ENCODE measurements around the gene ANGPTL2.

DNA sequence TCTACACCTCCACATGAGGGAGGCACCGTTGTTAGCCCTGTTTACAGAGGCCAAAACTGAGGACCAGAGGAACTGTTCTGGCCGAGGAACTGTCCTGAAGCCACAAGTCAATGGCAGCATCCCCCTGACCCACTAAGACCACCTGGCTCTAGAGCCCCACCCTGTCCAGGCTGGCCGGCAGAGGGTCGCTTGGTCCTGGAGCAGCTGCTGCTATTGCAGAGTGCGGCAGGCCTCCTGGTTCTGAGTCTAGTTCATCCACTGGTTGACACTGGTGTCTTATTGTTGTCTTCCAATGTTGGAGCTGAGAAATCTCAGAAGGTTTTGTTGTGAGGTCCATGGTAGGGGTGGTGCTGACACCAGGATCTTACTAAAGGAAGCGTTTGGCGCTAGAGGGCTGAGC, 26.6 kb upstream of the ANGPTL2 start:
- TF ChIP-seq, protein P1, sequence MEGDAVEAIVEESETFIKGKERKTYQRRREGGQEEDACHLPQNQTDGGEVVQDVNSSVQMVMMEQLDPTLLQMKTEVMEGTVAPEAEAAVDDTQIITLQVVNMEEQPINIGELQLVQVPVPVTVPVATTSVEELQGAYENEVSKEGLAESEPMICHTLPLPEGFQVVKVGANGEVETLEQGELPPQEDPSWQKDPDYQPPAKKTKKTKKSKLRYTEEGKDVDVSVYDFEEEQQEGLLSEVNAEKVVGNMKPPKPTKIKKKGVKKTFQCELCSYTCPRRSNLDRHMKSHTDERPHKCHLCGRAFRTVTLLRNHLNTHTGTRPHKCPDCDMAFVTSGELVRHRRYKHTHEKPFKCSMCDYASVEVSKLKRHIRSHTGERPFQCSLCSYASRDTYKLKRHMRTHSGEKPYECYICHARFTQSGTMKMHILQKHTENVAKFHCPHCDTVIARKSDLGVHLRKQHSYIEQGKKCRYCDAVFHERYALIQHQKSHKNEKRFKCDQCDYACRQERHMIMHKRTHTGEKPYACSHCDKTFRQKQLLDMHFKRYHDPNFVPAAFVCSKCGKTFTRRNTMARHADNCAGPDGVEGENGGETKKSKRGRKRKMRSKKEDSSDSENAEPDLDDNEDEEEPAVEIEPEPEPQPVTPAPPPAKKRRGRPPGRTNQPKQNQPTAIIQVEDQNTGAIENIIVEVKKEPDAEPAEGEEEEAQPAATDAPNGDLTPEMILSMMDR (IDR thresholded peaks at IDR 0.05; ENCODE audit: low read depth, low read length, missing input control): no peak
- TF ChIP-seq REST (IDR thresholded peaks at IDR 0.05): no peak
- no peak for TF ChIP-seq TAF1 (conservative IDR thresholded peaks at IDR 0.05)
- TF ChIP-seq, protein P2, sequence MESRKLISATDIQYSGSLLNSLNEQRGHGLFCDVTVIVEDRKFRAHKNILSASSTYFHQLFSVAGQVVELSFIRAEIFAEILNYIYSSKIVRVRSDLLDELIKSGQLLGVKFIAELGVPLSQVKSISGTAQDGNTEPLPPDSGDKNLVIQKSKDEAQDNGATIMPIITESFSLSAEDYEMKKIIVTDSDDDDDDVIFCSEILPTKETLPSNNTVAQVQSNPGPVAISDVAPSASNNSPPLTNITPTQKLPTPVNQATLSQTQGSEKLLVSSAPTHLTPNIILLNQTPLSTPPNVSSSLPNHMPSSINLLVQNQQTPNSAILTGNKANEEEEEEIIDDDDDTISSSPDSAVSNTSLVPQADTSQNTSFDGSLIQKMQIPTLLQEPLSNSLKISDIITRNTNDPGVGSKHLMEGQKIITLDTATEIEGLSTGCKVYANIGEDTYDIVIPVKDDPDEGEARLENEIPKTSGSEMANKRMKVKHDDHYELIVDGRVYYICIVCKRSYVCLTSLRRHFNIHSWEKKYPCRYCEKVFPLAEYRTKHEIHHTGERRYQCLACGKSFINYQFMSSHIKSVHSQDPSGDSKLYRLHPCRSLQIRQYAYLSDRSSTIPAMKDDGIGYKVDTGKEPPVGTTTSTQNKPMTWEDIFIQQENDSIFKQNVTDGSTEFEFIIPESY (IDR thresholded peaks at IDR 0.05): no peak
- TF ChIP-seq RXRA (IDR thresholded peaks at IDR 0.05): no peak
- TF ChIP-seq HNF4G (IDR thresholded peaks at IDR 0.05): no peak
- no peak for TF ChIP-seq SP1 (IDR thresholded peaks at IDR 0.05)
- no peak for TF ChIP-seq MAX (IDR thresholded peaks at IDR 0.05)
- no peak for TF ChIP-seq YY1 (IDR thresholded peaks at IDR 0.05)
- TF ChIP-seq FOXA1 (IDR thresholded peaks at IDR 0.05): no peak
- no peak for TF ChIP-seq RAD21 (IDR thresholded peaks at IDR 0.05)
- TF ChIP-seq GABPA (IDR thresholded peaks at IDR 0.05 in 1 of 2, conservative IDR thresholded peaks at IDR 0.05 in 1 of 2): no peak
- TF ChIP-seq, protein P3, sequence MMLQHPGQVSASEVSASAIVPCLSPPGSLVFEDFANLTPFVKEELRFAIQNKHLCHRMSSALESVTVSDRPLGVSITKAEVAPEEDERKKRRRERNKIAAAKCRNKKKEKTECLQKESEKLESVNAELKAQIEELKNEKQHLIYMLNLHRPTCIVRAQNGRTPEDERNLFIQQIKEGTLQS (IDR thresholded peaks at IDR 0.05): no peak
